Upper lobe of left lung (tissue), 6 donors: ENCODE results near the gene ACTN1. TPM values are rescaled to one million over a fixed set of nuclear protein-coding genes. Genes with fewer than 3 reads are reported as not detected.
"Not testable (repeated sequence)": the region's sequence is repeated elsewhere in the genome, so short reads cannot be mapped to it uniquely, and the experiment has no call there.

Source experiments
- ATAC-seq, 2 donors: fragments of 200-7000 bp; cut with Tn5 transposase; one replicate each; pipeline ENCODE4 v1.9.1; 2022; ENCODE audit warnings: mild to moderate bottlenecking in 2 of 2, moderate library complexity in 2 of 2; ENCODE audit not compliant: low FRiP score in 2 of 2
- DNase-seq, 2 donors: peaks; one replicate each; pipeline ENCODE4 v3.0.0-alpha.2; 2019 to 2020
- H3K27ac ChIP-seq, 4 donors: fragments of 200-600 bp; sonication (generic); one replicate each; pipeline ENCODE4 v1.5.1; 2016 to 2019
- H3K27me3 ChIP-seq, 4 donors: fragments of 200-600 bp; sonication (generic); one replicate each; pipeline ENCODE4 v1.5.1; 2017 to 2019
- H3K36me3 ChIP-seq, 4 donors: fragments of 200-600 bp; sonication (generic); one replicate each; pipeline ENCODE4 v1.5.1; 2016 to 2019
- H3K4me1 ChIP-seq, 4 donors: fragments of 200-600 bp; sonication (generic); one replicate each; pipeline ENCODE4 v1.5.1; 2018 to 2019
- H3K4me3 ChIP-seq, 4 donors: fragments of 200-600 bp; sonication (generic); one replicate each; pipeline ENCODE4 v1.5.1; 2017 to 2019; ENCODE audit warnings: mild to moderate bottlenecking in 2 of 4, moderate library complexity in 1 of 4
- H3K9me3 ChIP-seq, 4 donors: fragments of 200-600 bp; sonication (generic); one replicate each; pipeline ENCODE4 v1.5.1; 2018 to 2019
- CTCF ChIP-seq, 6 experiments: fragments of 450-650 bp in 4 of 6; fragments of 200-600 bp in 2 of 6; sonication (generic) in 2 of 6; IDR thresholded peaks; one replicate each; pipeline ENCODE4 v1.5.1; 2016 to 2019; ENCODE audit warnings: antibody characterized with exemption in 6 of 6
- EP300 ChIP-seq, 4 donors: sonication (generic); formaldehyde crosslinking; IDR thresholded peaks; one replicate each; pipeline ENCODE4 v1.5.1; 2017; ENCODE audit warnings: antibody characterized with exemption in 4 of 4, control low read depth in 2 of 4
- POLR2A ChIP-seq, 4 donors: fragments of 450-650 bp; IDR thresholded peaks; one replicate each; pipeline ENCODE4 v1.5.1; 2016 to 2017; ENCODE audit warnings: antibody characterized with exemption in 4 of 4, mild to moderate bottlenecking in 2 of 4
- POLR2AphosphoS5 ChIP-seq, 2 donors: sonication (generic); formaldehyde crosslinking; IDR thresholded peaks; one replicate each; pipeline ENCODE4 v1.5.1; 2017; ENCODE audit warnings: antibody characterized with exemption in 2 of 2
- WGBS, 2 donors: methylation state at CpG; one replicate each; pipeline ENCODE4 v1.1.5; 2017 to 2018; 5-methylcytosine and 5-hydroxymethylcytosine counted together
- total RNA-seq, 6 donors: library from RNA; depleted of rRNA in 4 of 6; stranded (reverse); fragments of >200 nt in 4 of 6; gene quantifications; one replicate each; pipeline versions ENCODE4 v1.1.0 to v1.2.1, GENCODE V29; 2016 to 2021
- donor health status: DM: no; HTN: no; CAD: no; lungs with moderate emphysema.
- donor health status: DM: no; HTN: yes; CAD: no; lungs with severe emphysema.

ACTN1 gene
- total RNA-seq, result 100 to 1,000 TPM; 117 to 195 (median 157) TPM

GRCh38 chr14:68979021-68979721 lies at the start of gene ACTN1:
Gene ACTN1 (minus strand): TSS chr14:68979302. CDS start chr14:68979056, 246 bp downstream.
- 0 to 1% methylated on average over 1 to 44 of the region's 68 CpGs for WGBS, 2 donors
- peaks cover 15 to 51% (median 25%) of the 10 kb centered on the region in 4 donors for H3K4me1 ChIP-seq
- peak within 1 kb of the TSS; percentile 88 to 95 (median 94) for H3K27ac ChIP-seq
- H3K4me3 ChIP-seq, result peak within 1 kb of the TSS; percentile 71 to 91 (median 85)
- peak; percentile 96 to 98 for DNase-seq
- H3K9me3 ChIP-seq, result no peaks in the 10 kb centered on the region
- H3K27me3 ChIP-seq, result no peaks in the 10 kb centered on the region
- ATAC-seq, result peak; percentile 89 to 95
- peak; percentile 39 to 85 for TF ChIP-seq POLR2AphosphoS5 (IDR thresholded peaks at IDR 0.05)
- TF ChIP-seq POLR2A (IDR thresholded peaks at IDR 0.05), result peak in 3 of 4 donors; percentile 67 to 90 (median 68)
- TF ChIP-seq EP300 (IDR thresholded peaks at IDR 0.05), result peak in 1 of 4 donors; percentile 26
- TF ChIP-seq CTCF (IDR thresholded peaks at IDR 0.05), result peak in 1 of 6 experiments; percentile 10
- peaks cover 0 to 3% (median 0%) of the 10 kb centered on the region in 4 donors for H3K36me3 ChIP-seq

GRCh38 chr14:69027242-69027913 lies 48.3 kb upstream of the ACTN1 start:
- Histone ChIP-seq H3K27ac (no peak overlapping the region), H3K9me3 (no peaks in the 10 kb centered on the region), H3K27me3 (no peaks in the 10 kb centered on the region), H3K4me3 (no peak overlapping the region), H3K36me3 (no peaks in the 10 kb centered on the region), H3K4me1 (no peaks in the 10 kb centered on the region)
- no peak for DNase-seq
- no peak for ATAC-seq
- WGBS, 2 donors, result 44 to 56% methylated on average over 1 of the region's 1 CpG
- TF ChIP-seq POLR2AphosphoS5 (IDR thresholded peaks at IDR 0.05), result no peak
- TF ChIP-seq POLR2A (IDR thresholded peaks at IDR 0.05), result no peak
- TF ChIP-seq CTCF (IDR thresholded peaks at IDR 0.05), result no peak

- H3K27ac ChIP-seq, result no peak overlapping the region
- H3K27me3 ChIP-seq, result no peaks in the 10 kb centered on the region
- no peaks in the 10 kb centered on the region for H3K9me3 ChIP-seq
- DNase-seq, result no peak
- no peak for ATAC-seq
- H3K4me3 ChIP-seq, result no peak overlapping the region
- H3K4me1 ChIP-seq, result no peaks in the 10 kb centered on the region
- TF ChIP-seq EP300 (IDR thresholded peaks at IDR 0.05) (no peak), POLR2AphosphoS5 (IDR thresholded peaks at IDR 0.05) (no peak), CTCF (IDR thresholded peaks at IDR 0.05) (no peak), POLR2A (IDR thresholded peaks at IDR 0.05) (no peak)
- no peaks in the 10 kb centered on the region for H3K36me3 ChIP-seq
- 89 to 90% methylated on average over 4 of the region's 4 CpGs for WGBS, 2 donors
These were observed 43.9 kb upstream of the ACTN1 start for GRCh38 chr14:69023035-69023434.

- not testable (repeated sequence) for H3K27me3 ChIP-seq, DNase-seq, ATAC-seq, H3K27ac ChIP-seq, H3K9me3 ChIP-seq, H3K4me1 ChIP-seq, H3K4me3 ChIP-seq, H3K36me3 ChIP-seq
- WGBS, 2 donors, result 87 to 92% methylated on average over 8 of the region's 8 CpGs
These were observed 43.0 kb upstream of the ACTN1 start for GRCh38 chr14:69022093-69022492.

- Histone ChIP-seq H3K4me1 (peaks cover 16 to 19% (median 18%) of the 10 kb centered on the region in 4 donors), H3K36me3 (no peaks in the 10 kb centered on the region), H3K4me3 (no peak overlapping the region), H3K9me3 (no peaks in the 10 kb centered on the region), H3K27ac (no peak overlapping the region), H3K27me3 (no peaks in the 10 kb centered on the region)
- WGBS, 2 donors, result 69 to 79% methylated on average over 1 to 3 of the region's 4 CpGs
- ATAC-seq (no peak), DNase-seq (no peak)
- TF ChIP-seq CTCF (IDR thresholded peaks at IDR 0.05) (no peak), EP300 (IDR thresholded peaks at IDR 0.05) (no peak), POLR2AphosphoS5 (IDR thresholded peaks at IDR 0.05) (no peak), POLR2A (IDR thresholded peaks at IDR 0.05) (no peak)
These were observed 38.6 kb upstream of the ACTN1 start for GRCh38 chr14:69017706-69018105.
